Liver (tissue), 3 donors: ENCODE results near the gene GABRG2.

Experiments
- ATF3 ChIP-seq: IDR thresholded peaks from 2 replicates; pipeline ENCODE4 v1.6.1; 2016; ENCODE audit warnings: antibody characterized with exemption
- CTCF ChIP-seq: fragments of 150-350 bp; IDR thresholded peaks from 2 replicates; pipeline ENCODE4 v1.5.1; 2017; ENCODE audit warnings: improper control_type of control experiment, low read depth, low read length; ENCODE audit not compliant: missing input control
- EGR1 ChIP-seq, 2 donors: IDR thresholded peaks; 2 replicates each; pipeline ENCODE4 v1.6.1; 2016 to 2018; ENCODE audit warnings: antibody characterized with exemption in 2 of 2, low read depth in 2 of 2
- FOXA2 ChIP-seq: IDR thresholded peaks from 2 replicates; pipeline ENCODE4 v1.6.1; 2016; ENCODE audit warnings: antibody characterized with exemption
- GABPA ChIP-seq, 2 donors: IDR thresholded peaks in 1 of 2; conservative IDR thresholded peaks in 1 of 2; 2 replicates each; pipeline ENCODE4 v1.6.1; 2016; ENCODE audit warnings: antibody characterized with exemption in 2 of 2, mild to moderate bottlenecking in 1 of 2, moderate library complexity in 1 of 2
- HNF4G ChIP-seq: IDR thresholded peaks from 2 replicates; pipeline ENCODE4 v1.6.1; 2016; ENCODE audit warnings: antibody characterized with exemption
- MAX ChIP-seq: IDR thresholded peaks from 2 replicates; pipeline ENCODE4 v1.6.1; 2016; ENCODE audit warnings: antibody characterized with exemption
- NR2F2 ChIP-seq: IDR thresholded peaks from 2 replicates; pipeline ENCODE4 v1.6.1; 2016; ENCODE audit warnings: antibody characterized with exemption
- RAD21 ChIP-seq, 2 donors: IDR thresholded peaks; 2 replicates each; pipeline ENCODE4 v1.6.1; 2016; ENCODE audit warnings: antibody characterized with exemption in 2 of 2, mild to moderate bottlenecking in 2 of 2
- SP1 ChIP-seq: IDR thresholded peaks from 2 replicates; pipeline ENCODE4 v1.6.1; 2018; ENCODE audit warnings: antibody characterized with exemption, mild to moderate bottlenecking
- TAF1 ChIP-seq: conservative IDR thresholded peaks from 2 replicates; pipeline ENCODE4 v1.6.1; 2016; ENCODE audit warnings: antibody characterized with exemption, mild to moderate bottlenecking
- YY1 ChIP-seq: IDR thresholded peaks from 2 replicates; pipeline ENCODE4 v1.6.1; 2016; ENCODE audit warnings: antibody characterized with exemption, mild to moderate bottlenecking
- ZBTB33 ChIP-seq: IDR thresholded peaks from 2 replicates; pipeline ENCODE4 v1.6.1; 2016; ENCODE audit warnings: antibody characterized with exemption
- donor health status: healthy.
- donor health status: healthy.

GRCh38 chr5:162119801-162120200, 52.2 kb downstream of the GABRG2 start:
- TF ChIP-seq MAX (no peak), ZBTB33 (no peak), CTCF (no peak), GABPA (IDR thresholded peaks at IDR 0.05 in 1 of 2, conservative IDR thresholded peaks at IDR 0.05 in 1 of 2) (no peak), SP1 (no peak), RAD21 (IDR thresholded peaks at IDR 0.05) (no peak), NR2F2 (no peak), EGR1 (IDR thresholded peaks at IDR 0.05; ENCODE audit: low read depth in 2 of 2) (no peak), TAF1 (no peak), ATF3 (no peak), FOXA2 (no peak), YY1 (no peak), HNF4G (no peak)
